NCI-H345 (cell line): Measurements from ENCODE around the gene IL22.

Source experiments
- DNase-seq: peaks from one replicate; lab custom pipeline; 2025; lab: John Stamatoyannopoulos, UW

Gene IL22

DNA sequence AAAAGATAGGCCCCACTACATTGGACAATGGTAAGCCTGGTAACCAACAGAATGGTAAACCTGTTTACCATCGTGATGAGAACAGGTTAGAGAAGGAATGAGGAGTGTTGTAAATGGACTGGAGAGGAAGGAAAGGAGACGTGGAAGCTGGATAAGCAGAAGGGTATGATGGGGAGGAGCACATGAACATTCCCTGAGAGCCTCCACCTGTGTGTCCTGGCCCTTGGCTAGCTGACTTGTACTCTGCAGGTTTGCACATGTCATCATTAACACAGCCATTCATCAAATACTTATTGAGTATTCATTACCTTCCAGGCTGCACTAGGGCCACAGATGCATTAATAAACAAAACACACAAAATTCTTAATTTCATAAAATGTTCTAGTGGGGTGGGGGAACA is 23.4 kb downstream of the IL22 start:
- DNase-seq, result no peak

DNA sequence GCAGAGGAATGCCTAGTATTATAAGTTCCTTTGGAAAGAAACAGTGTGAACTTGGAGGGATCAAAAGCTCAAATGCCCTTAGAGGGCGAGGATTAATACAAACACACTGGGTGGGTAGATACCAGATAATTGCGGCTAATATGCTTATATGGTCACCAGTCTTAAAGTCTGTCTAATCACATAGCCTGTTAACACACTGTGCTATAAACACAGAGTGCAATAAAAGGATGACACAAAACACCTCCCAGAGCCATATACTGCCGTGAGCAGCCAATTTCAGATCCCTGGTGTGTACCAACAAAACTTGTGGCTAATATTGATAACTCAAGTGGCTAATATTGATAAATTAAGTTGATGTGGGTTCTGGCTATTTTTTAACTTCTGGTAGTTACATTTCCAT is 26.0 kb downstream of the IL22 start:
- DNase-seq, result no peak

DNA sequence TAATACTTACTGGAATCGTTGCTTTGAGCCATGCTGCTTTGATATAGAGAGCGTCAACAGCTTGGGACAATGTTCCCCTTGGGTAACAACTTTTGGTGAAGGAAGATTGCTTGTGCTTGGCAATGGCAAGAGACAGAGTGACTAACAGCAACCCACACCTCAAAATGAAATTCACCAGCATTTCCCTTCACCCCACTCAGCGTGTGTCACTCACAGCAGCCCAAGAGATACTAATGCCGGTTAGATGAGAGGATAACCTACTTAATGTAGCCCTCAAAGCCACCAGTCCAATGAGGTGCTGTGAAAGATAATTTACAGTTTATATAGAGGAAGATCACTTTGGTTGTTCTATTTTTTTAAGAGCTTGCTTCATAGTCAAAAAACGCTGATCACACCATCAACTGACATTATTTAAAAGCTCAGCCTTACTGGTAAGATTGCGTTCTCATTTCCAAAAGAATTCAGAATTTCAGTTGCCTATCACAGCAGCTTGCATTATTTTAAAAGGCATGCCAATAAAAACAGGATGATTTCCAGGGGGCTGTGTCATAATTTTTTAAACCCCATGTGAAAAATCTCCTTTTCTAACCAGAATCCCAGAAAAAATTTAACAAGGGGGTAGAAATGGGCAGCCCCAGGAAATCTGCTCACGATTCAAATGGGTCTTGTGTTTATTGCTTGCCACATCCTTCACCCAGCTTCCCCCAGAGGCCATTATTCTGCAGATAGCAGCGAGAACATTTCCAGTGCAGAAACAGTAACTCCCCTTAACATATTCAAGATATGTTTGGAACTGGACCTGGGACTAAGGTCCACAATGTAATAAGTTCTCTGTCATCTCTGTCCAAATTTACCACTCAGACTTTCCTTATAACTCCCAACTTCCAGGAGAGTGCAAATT is 27.6 kb downstream of the IL22 start, which contains the start of gene IL26:
Gene IL26 (minus strand): TSS at position 235 of the 901 bp plus-strand sequence. CDS start 54 bp downstream, at position 181.
- DNase-seq, result no peak

DNA sequence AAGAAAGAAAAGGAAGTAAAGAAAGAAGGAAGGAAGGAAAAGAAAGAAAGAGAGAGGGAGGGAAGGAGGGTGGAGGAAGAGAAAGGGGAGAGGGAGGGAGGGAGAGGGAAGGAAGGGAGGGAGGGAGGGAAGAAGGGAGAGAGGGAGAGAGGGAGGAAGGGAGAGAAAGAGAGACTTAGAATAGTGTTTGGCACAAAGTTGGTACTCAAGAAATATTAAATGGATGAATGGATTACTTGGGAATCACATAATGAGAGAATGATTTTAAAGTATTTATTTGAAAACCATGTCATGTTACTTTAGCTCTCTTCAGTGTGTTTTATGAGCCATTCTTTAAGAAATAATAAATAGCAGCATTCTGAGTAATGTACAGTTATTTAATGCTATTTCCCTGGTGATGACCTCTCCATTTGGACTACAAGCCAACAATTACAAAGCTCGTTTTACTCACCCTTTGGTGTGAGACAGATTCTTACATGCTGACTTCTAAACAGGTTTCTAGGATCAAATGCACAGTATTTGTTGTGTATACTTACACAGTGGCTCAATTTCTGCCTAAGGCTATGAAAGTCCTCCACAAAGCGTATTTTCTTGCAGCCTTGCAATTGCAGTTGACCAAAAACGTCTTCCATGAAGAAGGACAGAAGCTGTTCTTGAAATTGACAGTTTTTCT is 28.7 kb downstream of the IL22 start:
- no peak for DNase-seq

DNA sequence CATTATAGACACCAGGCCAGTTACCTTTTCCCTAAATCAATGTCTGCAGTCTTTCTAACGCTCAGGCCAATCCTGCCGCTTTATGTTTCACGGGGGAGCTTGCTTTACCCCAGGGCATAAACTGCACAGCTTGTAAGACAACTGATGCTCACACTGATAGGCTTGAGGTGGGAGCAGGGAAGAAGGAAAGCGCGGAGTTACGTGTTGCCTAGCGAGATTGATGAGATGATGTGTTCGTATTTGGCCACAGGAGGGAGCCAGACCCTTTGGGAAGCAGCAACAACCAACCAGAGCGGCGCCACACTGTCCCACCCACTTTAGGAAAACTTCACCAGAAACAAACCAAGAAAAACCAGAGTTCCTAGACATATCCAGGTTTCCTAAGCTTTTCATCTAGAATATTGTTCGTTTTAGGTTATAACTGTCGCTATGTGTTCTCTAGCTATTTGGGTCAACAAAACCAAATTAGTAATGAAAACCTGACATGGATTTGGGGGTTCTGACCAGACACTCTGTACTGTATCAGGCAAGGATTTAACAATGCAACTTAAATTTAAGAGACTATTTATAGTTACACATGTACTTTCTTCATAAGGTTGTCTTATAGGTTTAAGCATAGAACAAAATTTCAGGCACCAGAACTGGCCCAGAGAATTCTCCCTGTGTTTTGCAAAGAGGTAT is 30.2 kb downstream of the IL22 start:
- peak; percentile 90 for DNase-seq

DNA sequence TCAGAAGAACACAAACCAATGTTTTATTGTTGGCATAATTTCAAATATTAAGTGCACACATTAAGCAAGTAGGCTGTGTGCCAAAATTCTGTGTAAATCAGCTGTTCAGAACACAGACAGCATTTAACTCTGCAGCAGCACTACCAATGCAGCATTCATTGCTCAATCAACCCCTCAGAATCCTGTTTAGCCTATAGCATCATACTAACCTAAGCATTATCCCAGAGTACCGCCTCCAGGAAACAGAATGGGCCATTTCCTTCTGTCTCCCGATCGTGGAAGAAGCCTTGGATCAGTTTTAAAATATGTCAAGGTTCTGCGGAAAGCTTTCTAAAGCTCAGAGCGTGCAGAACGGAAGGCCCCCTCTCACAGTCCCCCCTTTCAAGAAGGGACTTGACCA is 31.1 kb downstream of the IL22 start:
- peak; percentile 75 for DNase-seq

DNA sequence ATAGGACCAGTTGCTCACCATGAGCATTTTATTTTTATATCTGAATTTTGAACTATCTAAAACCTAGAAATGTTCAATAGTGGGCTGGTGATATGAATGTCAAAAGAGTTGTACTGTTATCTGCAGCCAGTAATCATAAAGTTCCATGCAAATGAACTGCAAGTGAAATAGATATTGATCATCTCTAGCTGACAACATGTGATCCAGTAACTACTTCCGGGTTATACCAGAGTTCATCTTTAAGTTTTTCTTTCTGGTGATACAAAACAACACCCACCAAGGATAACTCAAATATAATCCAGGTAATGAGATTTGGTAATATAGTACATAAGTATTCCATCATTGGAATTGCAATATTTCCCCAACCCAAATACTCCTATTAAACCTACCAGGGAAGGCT is 31.9 kb downstream of the IL22 start:
- no peak for DNase-seq

DNA sequence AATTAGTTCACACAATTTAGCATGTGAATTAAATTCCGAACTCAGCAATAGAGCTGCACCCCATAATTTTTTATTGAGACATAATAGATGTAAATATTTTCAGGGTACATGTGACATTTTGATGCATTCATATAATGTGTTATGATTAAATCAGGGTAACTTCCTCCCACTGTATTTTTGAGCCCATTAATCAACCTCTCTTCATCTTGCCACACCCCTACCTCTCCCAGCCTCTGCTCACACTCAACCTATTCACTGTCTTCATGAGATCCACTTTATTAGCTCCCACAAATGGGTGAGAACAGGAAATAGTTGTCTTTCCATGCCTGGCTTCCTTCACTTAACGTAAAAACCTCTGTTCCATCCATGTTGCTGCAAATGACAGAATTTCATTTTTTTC is 42.5 kb downstream of the IL22 start:
- no peak for DNase-seq

DNA sequence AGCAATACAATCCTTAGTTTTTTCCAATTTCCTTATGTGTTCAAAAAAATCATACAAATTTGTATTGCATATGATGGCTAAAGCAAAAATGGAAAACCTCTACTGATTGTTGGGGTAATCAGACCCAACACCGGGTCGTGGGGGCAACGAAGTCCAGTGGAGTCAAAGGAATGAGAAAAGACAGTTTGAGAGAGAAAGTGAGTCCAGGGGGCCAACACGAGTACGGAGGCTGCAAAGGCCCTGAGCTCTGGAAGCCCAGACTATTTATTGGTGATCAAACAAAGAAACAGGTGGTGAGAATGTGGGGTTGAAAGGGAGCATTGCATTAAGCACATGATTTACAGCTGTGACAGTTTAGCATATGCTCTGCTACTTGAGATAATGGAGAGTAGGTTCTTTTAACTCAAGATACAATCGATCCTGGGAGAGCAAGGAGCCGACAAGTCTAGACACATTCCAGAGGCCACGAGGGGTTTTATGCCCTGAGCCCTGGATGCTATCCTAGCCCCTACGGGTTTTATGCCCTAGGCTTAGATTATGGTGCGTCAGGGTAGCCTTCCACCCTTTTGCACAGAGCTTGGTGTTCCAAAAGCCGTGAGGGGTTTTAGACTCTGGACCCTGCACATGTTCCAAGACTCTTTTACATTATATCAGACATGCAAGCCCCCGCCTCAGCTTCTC is 44.2 kb downstream of the IL22 start:
- peak; percentile 19 for DNase-seq

DNA sequence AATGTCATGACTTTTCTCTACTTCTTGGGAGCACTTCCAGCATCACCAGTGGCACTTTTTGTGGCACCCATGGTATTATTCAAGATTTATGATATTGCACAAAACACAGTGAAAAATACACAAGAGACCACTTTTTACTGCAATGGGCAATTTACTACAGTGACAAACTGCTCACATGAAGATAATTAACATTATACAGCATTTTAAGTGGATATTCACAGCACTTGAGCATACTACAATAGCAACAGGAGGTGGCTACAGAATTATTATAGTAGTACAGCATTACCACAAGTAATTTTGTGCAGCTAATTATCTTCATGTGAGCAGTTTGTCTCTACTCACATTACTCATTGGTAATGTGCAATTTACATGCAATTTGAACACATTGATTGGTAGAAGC is 46.1 kb downstream of the IL22 start:
- peak; percentile 29 for DNase-seq

DNA sequence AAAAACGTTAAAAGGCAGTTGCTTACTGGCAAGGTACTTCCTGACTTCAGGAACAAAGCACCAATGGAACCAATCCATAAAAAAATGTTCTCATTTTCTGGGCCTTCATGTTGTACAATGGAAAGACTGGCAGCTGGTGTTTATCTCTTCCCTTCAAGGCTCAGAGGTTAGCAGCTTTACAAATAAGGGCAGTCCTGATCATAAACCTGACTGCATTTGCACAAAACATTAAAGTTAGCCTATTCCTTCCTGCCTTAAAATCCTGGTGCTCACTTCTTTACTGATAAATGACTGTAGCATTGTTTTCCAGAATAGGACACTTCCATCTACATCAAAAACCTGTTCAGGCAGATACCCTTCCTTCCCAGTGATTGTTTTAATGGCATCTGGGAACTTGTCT is 47.0 kb downstream of the IL22 start:
- DNase-seq, result peak; percentile 39

DNA sequence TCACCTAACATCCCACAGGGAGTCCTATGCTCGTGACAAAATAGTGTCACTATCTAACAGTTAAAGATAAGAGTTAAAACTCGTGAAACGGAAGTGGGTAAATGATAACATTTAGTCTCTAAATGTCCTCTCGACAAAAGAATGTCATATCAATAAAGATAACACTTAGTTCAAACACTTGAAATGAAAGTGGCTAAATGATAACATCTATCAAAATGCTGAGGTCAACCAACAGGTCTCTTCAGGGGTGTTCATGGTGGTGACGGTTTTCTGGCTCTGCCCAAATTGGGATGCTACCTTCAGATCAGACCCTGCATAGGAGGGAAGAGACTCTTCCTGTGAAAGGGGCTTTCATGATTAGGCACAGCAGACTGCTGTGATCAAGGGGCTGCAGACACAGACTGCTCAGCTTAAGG is 49.9 kb downstream of the IL22 start:
- no peak for DNase-seq

DNA sequence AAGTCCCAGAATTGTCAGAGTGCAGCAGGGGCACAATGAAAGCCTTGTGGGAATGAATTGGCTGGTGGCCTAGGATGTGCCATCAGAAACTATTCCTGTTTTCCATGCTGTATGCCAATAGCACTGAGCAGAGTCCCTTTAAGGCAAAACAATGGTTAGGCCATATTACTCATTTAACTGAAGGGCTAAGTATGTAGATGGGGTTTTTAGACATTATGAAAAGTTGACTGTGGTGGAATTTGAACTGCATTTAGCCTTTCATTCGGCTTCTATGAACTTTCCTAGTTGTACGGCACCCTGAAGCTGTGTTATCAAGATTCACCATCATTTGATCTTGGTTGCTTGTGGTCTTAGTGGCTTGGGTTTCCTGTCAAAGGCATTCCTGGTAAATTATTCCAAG is 52.5 kb downstream of the IL22 start:
- DNase-seq, result no peak

DNA sequence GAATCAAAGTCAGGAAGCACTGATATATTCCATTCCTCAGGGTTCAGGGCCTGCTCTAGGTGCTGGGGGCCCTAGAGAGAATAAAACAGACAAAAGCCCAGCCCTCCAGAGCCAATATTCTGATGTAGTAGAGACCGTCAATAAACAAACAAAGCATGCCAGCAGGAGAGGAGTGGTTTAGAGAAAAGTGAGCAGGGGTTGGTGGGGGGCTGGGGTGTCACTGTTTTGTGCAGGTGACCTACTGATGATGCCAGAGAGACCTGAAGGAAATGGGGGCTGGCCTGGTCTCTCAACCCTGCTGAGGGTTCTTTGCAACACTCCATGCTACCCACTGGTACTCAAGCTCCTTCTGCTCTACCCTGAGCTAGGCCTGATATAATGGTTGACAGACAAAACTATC is 54.3 kb downstream of the IL22 start:
- DNase-seq, result no peak

DNA sequence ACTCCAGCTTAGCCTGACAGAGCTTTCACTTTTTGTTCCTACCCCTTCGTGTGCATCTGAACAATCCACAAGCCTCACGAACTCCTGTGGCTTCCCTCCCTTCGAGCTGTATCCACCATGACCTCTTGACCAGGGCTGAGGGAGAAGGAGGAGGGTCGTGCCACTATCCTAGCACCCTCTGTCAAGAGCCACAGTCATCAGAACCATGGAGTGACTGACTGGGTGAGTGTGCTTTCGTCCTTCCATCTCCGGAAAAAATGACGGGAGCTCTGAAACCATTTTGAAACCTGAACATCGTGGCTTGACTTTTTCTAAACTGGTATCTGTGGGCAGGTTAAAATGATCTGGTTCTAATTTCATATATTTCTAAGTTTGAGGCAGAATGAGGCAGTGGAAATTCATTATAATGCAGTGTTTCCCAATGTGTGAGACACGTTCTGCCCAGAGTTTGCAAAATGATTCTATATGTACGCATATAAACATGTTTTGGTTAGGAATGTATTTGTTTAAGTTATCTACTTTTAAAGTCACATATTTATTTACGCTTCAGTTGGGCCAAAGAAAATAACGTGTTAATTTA is 54.8 kb downstream of the IL22 start:
- no peak for DNase-seq
